Measurements from ENCODE around the gene MACROD2.

The MACROD2 gene

GRCh38 chr20:14782731-14783130 is 787.4 kb downstream of the MACROD2 start:
- no peak for DNase-seq

- DNase-seq: no peak
Measured at GRCh38 chr20:14783766-14784165, 788.5 kb downstream of the MACROD2 start.

DNA sequence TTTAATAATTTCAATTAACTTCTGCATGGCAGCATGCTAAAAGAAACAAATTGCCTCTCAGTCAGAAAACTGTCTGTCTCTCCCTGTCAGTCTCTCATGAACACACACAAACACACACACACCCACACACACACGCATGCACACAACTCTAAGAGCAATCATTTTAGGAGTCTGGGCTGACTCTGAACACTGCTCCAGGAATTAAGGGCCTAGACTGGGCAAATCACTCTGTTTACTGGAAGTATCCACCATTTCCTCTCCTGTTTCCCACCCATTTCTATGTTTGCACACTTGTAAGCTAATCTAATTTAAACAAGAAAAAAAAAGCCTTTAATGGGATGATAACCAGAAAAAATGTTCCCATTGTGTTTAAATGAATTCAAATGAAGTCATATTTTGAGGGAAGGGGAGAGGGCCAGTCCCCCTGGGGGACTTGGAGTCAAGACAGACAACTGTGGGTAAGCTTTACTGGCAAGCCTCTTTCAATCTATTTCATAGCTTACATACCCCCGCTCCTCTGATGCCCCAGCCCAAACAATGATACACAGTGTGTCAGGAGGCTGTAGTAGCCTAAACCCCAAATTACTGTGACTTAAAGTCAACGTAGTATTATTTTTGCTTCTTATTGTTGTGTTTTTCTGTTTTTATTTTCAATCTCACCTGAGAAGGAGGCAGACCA is 789.9 kb downstream of the MACROD2 start:
- DNase-seq: no peak

DNA sequence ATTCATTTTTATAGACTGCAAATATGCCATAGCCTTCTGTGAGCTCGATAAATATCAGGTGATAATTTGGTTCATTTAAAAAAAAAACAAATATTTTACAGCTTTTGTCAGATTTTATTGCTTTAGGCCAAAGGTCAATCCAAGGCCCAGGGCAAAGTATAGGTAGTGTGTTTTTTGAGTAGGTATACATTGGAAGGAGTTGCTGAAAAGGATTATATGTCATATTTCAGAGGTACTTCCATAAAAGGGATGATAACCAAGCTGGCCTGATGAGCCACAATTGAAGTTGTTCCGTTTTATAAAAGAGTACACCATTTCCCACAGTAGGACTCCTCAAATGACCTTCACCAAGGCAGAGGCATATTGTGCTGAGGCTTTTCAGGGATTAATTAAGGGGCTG is 794.9 kb downstream of the MACROD2 start:
- DNase-seq: no peak

DNA sequence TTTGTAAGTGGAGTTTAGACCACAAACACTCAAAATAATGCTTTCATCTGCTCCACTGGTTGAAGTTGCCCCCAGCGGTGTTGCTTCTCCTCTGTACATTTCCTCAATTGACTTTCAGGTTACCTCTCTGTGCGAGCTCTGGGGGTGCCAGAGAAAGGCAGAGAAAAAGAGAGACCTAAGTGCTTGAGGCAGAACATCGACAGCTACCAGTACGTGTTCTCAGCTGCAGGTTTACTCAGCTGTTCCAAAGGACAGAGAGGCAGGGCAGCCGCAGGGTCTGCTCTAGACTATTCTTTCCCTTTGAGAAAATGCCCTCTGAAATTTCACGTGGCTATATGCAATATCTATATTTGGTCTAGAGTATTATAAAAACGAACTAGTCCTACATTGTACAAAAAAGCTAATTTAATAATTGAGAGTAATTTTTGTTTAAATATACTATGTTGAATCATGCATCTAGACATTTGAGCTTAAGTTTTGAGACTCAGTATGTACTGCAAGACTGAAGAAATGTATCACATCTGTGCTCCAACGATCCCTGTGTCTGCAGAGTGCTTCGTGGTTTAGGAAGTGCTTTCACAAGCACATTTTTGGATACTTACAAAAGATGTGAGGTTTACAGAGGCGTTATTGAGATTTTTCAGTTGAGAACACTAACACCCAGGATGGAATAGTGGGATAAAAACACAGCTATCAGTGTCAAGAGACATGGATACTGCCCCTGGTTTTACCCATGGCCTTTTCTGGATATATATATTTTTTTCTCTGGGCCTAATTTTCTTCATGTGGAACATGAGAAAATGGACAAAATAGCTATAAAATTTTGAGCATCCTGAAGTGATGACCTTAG is 795.7 kb downstream of the MACROD2 start:
- no peak for DNase-seq

DNA sequence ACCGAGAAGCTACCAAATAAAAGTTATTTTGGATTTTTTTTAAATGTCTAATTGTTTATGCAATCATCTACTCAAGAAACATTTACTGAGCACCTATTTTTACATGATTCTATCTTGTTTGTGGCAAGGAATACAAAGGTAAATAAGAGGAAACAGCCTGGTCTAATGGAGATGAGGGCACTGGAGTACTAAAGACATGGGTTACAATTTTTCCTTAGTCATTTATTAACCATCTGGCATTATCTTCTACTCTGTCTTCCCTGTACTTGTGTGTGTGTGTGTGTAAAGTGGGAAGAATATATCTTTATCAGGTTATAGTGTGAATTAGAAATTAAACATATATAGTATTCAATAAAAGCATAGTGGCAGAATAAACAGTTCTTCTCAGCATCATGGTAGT is 797.6 kb downstream of the MACROD2 start:
- DNase-seq: no peak

GRCh38 chr20:14799545-14800216 is 804.4 kb downstream of the MACROD2 start:
- no peak for DNase-seq

GRCh38 chr20:14800707-14801425 is 805.5 kb downstream of the MACROD2 start:
- no peak for DNase-seq

- no peak for DNase-seq
Measured at GRCh38 chr20:14801591-14802325, 806.4 kb downstream of the MACROD2 start.

- no peak for DNase-seq
Measured at GRCh38 chr20:14807224-14807623, 811.9 kb downstream of the MACROD2 start.

GRCh38 chr20:14815340-14815739 is 820.0 kb downstream of the MACROD2 start:
- DNase-seq: no peak

DNA sequence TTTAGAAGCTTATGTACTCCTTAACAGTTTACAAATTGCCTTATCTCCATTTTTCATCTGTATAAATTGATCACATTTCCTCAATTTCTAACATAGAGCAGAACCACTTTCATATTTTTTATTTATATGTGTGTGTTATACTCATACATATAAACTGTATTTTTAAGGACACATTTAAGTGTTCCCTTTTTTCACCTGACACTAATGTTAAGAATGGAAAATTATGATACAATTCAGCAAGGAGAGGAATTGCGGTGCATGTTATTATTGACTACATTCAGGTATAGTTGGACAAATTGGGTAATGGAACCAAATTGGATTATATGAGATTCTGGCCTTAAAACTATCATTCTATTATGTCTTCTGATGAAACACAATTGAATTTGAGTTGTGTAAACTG is 821.2 kb downstream of the MACROD2 start:
- DNase-seq: no peak

GRCh38 chr20:14817101-14817500 is 821.8 kb downstream of the MACROD2 start:
- no peak for DNase-seq

DNA sequence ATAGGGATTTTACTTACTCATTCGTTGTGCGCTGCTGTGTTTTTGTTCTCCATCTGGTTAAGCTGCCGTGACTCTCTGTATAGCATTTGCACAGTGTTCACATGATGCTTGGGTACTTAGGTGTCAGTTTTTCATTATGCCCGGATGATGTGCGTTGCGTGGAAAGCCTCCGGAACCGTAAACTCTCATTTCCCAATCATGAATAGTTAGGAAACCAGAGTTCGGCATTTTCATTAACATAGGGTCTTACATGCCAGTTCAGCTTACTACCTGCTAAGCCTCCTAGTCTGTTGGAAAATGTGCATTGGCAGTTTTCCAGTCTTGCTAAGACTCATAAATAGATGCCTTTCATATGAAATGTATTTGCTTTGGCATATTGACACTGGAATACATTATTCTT is 825.5 kb downstream of the MACROD2 start:
- no peak for DNase-seq

GRCh38 chr20:14821251-14821650 is 825.9 kb downstream of the MACROD2 start:
- DNase-seq: no peak

DNA sequence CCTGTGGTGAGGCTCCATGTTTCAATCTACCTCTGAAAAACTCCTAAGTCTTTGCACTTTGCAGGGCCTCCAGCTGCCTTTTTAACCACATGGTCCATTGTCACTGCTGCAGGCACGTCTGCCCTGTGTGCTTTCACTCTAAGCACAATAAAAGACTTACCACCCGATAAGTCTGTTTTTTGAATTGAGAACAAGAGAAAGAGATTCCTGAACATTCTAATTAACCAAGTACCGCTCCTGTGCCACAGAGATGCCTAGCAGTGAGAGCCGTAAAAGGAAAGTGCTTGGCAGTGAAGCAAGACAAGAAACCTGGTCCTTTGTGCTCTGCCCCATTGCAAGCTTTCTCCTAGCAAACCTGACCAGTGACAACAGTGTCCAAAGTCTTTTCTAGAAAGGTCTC is 829.7 kb downstream of the MACROD2 start:
- DNase-seq: no peak

DNA sequence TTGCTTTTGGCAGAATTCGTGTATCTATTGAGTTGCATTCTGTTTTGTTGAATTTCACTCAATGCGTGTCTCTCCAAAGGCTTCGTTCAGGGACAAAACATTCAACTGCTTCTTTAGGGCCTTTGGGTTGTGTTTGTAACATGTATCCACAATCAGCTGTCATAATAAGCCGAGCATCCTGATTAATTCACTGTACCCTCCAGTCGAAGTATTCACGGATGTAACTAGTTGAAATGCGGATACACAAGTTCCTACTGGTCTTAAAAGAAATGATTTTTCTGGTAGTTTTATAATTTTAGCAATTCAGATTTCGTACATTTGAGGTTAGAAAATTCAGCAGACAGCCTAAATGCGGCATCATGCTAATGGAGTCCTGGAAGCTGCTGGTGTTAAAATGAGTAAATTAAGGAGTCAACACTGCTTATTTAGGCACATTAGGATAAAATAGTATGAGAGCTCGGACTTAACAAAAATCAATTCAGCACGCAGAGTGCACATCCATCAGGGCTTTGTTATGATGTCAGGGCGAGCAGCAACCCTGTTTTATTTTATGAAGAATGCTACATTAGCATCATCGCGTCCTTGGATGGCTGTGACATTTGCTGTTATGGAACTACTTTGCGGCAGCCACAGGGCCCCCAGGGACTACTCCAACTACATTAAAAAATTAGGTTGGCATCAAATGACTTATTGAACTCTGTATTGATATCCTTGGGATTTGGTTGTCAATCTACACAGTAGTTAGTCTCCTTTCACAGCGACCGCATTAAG is 831.4 kb downstream of the MACROD2 start:
- no peak for DNase-seq

GRCh38 chr20:14828459-14828858 is 833.1 kb downstream of the MACROD2 start:
- no peak for DNase-seq

DNA sequence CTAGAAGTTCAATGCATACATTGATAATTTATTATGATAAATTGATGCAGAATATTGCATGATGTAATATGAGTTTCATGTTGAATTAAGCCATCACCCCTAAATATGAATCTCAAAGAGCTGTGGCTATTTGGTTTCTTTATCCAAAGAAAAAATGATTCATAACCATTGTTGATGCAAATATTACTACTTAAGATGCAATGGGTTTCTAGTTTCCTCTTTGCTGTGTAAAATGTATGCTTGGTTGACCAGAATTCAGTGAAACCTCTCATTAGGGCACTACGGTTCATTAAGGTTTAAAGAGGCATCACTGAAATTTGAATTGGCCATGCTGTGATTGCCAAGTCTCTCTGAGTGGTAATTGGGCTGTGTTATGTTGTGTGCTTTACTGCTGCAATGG is 834.6 kb downstream of the MACROD2 start:
- no peak for DNase-seq

GRCh38 chr20:14830466-14830865 is 835.1 kb downstream of the MACROD2 start:
- DNase-seq: no peak

GRCh38 chr20:14830899-14831298 is 835.6 kb downstream of the MACROD2 start:
- no peak for DNase-seq

GRCh38 chr20:14832630-14833029 is 837.3 kb downstream of the MACROD2 start:
- DNase-seq: no peak

Data from HCEC 1CT (cell line).